ENCODE data around the gene DEPDC1.
A peak's percentile ranks its signal among the peaks of the same experiment; 100 is the strongest.
"Not testable (repeated sequence)": the region's sequence is repeated elsewhere in the genome, so short reads cannot be mapped to it uniquely, and the experiment has no call there.

DEPDC1 gene

DNA sequence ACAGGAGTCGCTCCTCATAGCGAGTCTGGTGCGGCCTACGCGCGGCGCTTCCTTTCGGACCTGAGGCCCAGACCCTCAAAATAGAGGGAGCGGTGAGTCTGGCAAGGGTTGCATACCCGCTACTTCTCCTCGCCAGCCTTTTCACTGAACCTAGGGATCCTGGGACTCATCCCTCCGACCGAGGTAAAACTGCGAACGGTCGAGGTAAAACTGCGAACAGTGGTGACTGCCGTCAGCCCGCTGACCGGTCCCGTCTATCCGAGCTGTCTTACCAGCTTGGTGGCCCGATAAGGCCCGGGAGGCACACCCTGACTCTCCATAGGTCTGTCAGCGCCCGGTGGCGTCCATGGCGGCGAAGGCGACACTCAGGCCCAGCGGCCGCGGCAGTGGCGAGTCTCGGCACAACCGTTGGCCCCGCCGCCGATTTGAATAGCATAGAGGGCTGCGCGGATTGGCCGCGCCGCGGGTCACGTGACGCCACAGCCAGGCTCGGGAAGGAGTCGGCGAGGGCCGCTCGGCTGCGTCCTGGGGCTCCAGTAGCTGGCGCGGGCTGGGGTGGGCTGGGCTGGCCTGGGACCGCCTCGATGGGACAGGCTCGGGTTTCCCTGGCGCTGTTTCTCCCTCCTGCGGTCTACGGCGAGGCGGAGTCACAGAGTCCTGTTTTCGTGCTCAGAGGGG, at the start of gene DEPDC1:
Gene DEPDC1 (minus strand): TSS at position 403 of the 678 bp plus-strand sequence. CDS start 83 bp downstream, at position 320.
- DNase-seq = peak; percentile 62

DNA sequence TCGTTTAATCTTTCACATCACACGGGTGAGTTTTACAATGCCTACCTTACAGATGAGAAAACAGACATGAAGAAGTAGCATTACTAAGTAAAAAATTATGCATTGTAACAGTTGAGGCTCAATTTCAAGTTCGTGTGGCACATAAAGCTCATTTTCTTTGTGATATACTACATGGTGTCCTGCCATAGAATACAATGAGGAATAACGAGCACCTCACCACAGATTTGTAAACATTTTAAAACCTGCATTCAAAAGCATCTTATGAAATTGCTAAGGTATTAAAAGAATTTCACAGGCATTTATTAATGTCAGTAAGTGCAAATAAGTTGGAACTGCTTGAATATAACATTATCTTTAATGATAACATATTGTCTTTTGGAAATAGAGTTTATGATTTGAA, 47.8 kb upstream of the DEPDC1 start:
- no peak for DNase-seq

DNA sequence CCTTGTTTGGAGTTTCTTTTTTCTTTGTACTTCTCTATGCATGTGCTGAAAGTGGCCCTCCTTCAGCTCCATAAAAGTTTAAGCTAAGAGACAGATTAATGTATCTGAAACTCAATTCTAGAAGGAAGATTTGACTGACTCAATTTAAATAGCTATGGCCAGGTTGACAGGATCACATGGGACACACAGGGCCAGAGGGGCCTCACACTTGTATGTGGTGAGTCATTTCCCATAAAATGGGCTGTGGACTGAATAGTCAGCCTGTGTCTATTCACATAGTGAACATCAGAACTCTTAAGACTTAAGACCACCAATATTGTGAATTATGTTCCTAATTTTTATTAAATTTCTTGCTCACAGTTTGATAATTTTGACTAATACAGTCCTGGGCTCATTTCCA, 45.7 kb upstream of the DEPDC1 start:
- no peak for DNase-seq

DNA sequence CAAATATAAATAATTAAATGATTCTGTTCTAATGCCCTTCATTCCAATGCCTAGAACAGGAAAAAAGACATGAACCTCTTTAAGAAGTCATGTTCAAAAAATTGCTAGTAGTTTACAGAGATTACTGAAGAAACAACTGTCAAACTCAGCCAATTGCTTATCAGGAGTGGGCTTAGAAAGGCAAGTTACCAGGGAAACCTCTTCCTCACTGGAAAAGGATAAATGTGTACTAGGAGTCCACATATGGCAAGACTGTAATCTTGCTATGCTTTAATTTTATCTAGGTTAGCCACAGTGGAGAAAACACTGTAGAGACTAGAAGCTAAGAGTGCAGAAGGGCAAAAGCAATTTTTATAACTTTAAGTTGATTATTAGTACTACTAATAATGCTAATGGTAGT, 42.1 kb upstream of the DEPDC1 start:
- no peak for DNase-seq

DNA sequence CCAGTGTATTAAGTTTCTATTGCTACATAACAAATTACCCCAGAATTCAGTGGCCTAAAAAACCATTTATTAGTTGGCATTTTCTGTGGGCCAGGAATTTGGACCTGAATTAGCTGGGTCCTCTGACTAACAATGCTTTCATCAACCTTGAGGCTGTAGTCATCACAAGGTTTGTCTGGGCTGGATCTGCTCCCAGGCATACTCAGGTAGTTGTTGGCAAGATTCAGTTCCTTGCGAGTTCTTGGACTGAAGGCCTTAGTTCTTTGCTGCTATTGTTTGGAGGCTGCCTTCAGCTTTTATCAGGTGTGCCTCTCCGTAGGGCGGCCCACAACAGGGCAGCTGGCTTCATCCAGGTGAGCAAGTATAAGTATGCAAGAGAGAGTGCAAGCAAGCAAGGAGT, 31.4 kb upstream of the DEPDC1 start:
- no peak for DNase-seq

- no peak for DNase-seq
Measured at GRCh38 chr1:68525781-68526180, 28.9 kb upstream of the DEPDC1 start.

- no peak for DNase-seq
Measured at GRCh38 chr1:68521286-68521685, 24.4 kb upstream of the DEPDC1 start.

- DNase-seq = no peak
Measured at GRCh38 chr1:68516066-68516465, 19.2 kb upstream of the DEPDC1 start.

DNA sequence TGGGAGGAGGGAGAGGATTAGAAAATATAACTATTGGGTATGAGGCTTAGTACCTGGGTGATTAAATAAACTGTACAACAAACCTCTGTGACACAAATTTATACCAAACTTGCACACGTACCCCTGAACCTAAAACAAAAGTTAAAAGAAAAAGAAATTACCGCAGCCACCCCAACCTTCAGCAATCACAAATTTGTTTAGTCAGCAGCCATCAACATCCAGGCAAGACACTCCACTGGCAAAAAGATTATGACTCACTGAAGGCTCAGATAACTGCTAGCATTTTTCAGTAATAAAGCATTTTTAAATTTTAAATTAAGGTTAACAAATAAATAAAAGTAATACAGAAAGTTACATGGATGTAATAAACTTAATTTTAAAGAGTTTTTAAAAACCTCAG, 14.4 kb upstream of the DEPDC1 start:
- DNase-seq = no peak

DNA sequence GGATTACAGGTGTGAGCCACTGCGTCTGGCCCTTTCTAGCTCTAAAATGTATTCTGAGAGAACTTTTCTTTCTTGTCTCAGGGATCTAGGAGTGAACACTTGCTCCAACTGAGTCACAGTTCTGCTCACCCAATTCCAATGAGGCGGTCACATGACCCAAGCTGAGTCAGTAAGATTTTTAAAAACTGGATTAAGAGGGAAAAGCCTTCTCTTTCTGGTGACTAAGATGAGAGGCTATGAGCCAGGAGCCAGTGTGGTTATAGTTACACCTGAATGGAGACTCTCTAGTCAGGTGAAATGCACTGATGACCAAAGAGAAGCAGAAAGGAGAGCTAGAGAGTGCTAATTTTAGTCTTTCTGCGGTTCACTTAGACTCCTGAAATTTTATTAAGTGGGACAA, 9.5 kb upstream of the DEPDC1 start:
- DNase-seq = no peak

GRCh38 chr1:68503085-68503484, 6.2 kb upstream of the DEPDC1 start:
- DNase-seq = no peak

GRCh38 chr1:68497358-68497698, 446 bp upstream of the DEPDC1 start:
- no peak for DNase-seq

- no peak for DNase-seq
Measured at GRCh38 chr1:68495968-68496679, 758 bp downstream of the DEPDC1 start.

GRCh38 chr1:68495532-68495931, 1.4 kb downstream of the DEPDC1 start:
- no peak for DNase-seq

- no peak for DNase-seq
Measured at GRCh38 chr1:68493193-68493592, 3.7 kb downstream of the DEPDC1 start.

DNA sequence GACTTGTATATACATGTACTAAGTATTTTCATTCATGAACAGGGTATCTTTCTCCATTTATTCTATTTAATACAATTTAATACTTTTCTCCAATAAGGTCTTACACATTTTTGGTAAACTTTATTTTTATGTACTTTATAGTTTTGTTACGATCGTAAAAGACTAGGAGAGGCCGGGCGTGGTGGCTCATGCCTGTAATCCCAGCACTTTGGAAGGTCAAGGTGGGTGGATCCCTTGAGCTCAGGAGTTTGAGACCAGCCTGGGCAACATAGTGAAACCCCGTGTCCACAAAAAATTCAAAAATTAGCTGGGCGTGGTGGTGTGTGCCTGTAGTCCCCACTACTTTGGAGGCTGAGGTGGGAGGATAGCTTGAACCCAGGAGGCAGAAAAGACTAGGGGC, 4.6 kb downstream of the DEPDC1 start:
- DNase-seq = not testable (repeated sequence)

GRCh38 chr1:68490046-68490651, 6.7 kb downstream of the DEPDC1 start:
- no peak for DNase-seq

- DNase-seq = no peak
Measured at GRCh38 chr1:68485431-68486022, 11.4 kb downstream of the DEPDC1 start.

DNA sequence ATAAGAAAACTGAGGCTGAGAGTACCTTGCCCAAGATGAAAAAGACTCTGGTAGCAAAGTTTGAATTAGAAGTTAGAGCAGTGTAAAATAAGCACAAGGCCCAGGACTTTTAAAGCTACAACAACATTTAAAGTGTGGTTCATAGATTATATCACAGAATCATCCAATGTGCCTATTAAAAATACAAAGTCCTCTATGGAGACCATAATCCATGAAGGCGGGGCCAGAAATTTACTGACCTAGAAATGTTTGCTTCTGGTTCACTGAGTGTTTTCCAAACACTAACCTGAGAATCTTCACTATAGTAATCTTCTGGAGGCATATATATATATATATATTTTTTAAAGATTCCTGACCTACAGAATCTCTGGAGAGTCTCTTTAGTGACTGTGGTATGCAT, 12.3 kb downstream of the DEPDC1 start:
- DNase-seq = no peak

- no peak for DNase-seq
Measured at GRCh38 chr1:68481041-68481440, 15.8 kb downstream of the DEPDC1 start.

DNA sequence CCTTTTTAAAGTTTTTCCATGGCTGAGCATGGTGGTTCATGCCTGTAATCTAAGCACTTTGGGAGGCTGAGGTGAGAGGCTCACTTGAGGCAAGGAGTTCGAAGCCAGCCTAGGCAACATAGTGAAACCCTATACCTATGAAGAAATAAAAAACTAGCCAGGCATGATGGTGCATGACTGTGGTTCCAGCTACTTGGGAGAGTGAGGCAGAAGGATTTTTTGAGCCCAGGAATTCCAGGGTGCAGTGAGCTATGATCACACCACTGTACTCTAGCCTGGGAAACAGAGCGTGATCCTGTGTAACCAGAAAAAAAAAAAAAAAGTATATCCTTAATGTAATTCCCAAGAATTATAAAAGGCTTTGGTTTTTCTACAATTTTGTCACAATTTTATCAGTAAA, 17.4 kb downstream of the DEPDC1 start:
- DNase-seq = no peak

DNA sequence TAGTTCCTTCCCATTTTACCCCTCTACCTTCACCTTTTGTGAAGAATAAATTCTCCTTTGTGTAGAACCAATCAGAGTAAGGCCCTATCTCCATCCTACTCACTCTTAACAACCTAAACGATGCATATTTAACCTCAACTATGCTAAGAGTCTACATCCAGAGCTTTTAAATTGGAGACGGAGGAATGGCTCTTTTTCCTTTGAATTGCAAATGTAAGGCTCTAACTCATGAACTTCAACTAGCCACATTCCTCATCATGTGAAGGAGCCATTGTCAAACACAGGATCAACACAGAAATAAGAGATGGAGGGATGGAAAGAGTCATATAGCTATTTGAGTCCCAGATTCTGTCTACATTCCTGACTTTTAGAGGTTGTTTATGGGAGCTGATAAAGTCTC, 18.2 kb downstream of the DEPDC1 start:
- DNase-seq = no peak

- DNase-seq = not testable (repeated sequence)
Measured at GRCh38 chr1:68476626-68477025, 20.3 kb downstream of the DEPDC1 start.

DNA sequence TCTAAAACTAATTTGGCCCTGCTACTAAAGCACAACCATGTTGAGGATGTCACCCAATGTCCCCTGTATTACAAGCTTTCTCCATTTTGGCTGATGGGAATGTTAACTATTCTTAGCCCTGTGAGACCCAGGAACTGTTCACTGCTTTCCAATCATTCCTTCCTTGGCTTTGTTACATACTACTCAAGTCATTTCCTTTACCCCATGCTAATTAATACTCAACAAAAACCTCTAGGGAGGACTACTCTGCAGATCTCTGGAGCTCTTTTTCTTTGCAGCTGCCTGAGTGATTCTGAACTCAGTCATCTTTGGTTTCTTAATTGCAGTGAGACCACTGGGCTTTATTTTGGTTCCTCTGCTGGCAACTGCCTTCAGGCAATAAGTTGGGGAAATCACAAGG, 23.8 kb downstream of the DEPDC1 start:
- no peak for DNase-seq

Data from NCI-H2081 treated with DMSO at 0.1 percent for 48 hours (cell line).